Muscle layer of colon (tissue), 2 donors: ENCODE data around the gene ANKS1B.

Source experiments
- H3K27ac ChIP-seq: one replicate; pipeline ENCODE4 v1.7.0; 2013; ENCODE audit warnings: low read depth, mild to moderate bottlenecking, low read length, moderate library complexity
- H3K27me3 ChIP-seq, 2 donors: one replicate each; pipeline ENCODE4 v1.7.0; 2013; ENCODE audit warnings: low read length in 2 of 2, mild to moderate bottlenecking in 2 of 2; ENCODE audit not compliant: insufficient read depth in 2 of 2, control insufficient read depth in 1 of 2
- H3K36me3 ChIP-seq: one replicate; pipeline ENCODE4 v1.7.0; 2013; ENCODE audit warnings: mild to moderate bottlenecking, low read length; ENCODE audit not compliant: insufficient read depth
- H3K4me1 ChIP-seq: one replicate; pipeline ENCODE4 v1.7.0; 2013; ENCODE audit warnings: mild to moderate bottlenecking, low read length; ENCODE audit not compliant: insufficient read depth
- H3K4me3 ChIP-seq, 2 donors: one replicate each; pipeline ENCODE4 v1.7.0; 2013; ENCODE audit warnings: low read length in 2 of 2, low read depth in 1 of 2, mild to moderate bottlenecking in 1 of 2, moderate library complexity in 1 of 2
- H3K9ac ChIP-seq: one replicate; pipeline ENCODE4 v1.7.0; 2013; ENCODE audit warnings: low read length
- H3K9me3 ChIP-seq: one replicate; pipeline ENCODE4 v1.7.0; 2013; ENCODE audit warnings: mild to moderate bottlenecking, low read length
- donor health status: abdominal sarcoma.
- donor health status: Adenocarcinoma of cecum.

ANKS1B gene

DNA sequence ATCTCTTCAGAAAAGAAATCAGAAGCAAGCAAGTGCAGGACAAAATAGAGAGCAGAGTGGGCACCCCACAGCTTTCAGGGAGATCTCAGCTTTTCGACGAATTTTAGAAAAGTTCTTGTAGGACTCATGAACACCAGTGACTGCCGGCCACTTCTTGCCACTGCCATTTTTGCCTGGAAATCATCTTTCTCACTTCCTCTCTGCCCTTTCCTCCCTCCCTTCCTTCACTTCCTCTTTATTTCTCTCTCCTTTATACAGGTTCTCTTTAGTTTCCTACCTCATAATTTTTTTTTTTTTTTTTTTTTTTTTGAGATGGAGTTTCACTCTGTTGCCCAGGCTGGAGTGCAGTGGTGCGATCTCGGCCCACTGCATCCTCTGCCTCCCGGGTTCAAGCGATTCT is 1154.1 kb downstream of the ANKS1B start:
- Histone ChIP-seq H3K9ac (no peak overlapping the region), H3K9me3 (no peaks in the 10 kb centered on the region), H3K27me3 (no peaks in the 10 kb centered on the region), H3K27ac (no peak overlapping the region), H3K36me3 (no peaks in the 10 kb centered on the region), H3K4me1 (no peaks in the 10 kb centered on the region), H3K4me3 (no peak overlapping the region)

DNA sequence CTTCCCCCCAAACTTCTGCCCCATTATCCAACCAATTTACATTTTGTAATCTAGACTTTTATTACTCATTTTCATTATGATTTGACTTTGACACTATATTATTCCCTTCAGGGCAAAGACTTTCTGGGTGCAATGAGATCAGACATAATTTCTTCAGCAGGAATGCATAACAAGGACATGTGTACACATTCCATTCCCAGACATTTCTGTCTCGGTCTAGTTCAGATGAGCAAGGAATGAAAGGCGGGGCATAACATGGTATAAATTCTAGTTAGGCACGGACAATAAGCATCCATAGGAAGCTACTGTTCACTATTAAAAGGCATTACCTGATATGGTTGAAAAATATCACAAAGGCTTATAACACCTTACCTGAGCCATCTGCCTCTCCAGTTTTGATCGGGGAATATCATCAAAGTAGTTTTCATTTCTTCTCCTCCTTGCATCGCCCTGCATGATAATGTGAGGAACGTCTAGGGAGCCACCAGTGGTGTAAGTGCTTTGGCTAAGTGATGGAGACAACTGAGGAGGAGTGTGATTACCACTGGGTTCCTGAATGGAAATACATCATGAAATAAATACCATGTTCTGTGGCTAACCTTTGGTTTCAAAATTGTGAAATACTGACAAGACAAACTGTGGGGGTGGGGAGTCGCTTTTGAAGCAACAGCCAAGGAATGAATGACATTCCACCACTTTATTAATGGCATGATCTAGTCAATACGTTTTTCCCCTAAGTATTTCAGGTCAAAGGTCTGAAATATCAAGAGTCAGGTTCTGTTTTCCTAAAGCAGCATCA is 1155.7 kb downstream of the ANKS1B start:
- no peak overlapping the region for H3K4me3 ChIP-seq
- no peaks in the 10 kb centered on the region for H3K27me3 ChIP-seq
- no peaks in the 10 kb centered on the region for H3K36me3 ChIP-seq
- H3K9me3 ChIP-seq, result no peaks in the 10 kb centered on the region
- H3K9ac ChIP-seq, result no peak overlapping the region
- H3K4me1 ChIP-seq, result no peaks in the 10 kb centered on the region
- no peak overlapping the region for H3K27ac ChIP-seq

DNA sequence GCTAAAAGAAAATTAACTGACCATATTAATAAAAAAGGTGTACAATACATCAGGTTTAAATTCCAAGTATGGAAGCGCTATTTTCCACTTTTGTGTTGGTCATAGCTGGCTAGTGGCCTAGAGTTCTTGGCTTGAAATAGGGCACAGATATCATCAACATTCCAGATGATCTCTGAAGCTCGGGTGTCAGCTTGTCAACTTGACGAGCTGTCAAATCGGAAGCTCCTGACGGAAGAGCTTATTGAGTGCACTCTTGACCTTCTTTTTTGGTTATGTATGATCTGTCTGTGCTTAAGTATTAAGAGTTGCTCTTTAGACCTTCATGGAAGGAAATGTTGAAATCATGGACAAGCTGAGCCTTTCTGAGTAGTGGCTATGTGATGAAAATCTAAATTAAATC is 1161.7 kb downstream of the ANKS1B start:
- Histone ChIP-seq H3K4me3 (no peak overlapping the region), H3K27ac (no peak overlapping the region), H3K36me3 (no peaks in the 10 kb centered on the region), H3K9me3 (no peaks in the 10 kb centered on the region), H3K27me3 (no peaks in the 10 kb centered on the region), H3K9ac (no peak overlapping the region), H3K4me1 (no peaks in the 10 kb centered on the region)

GRCh38 chr12:98821866-98822265 is 1162.9 kb downstream of the ANKS1B start:
- Histone ChIP-seq H3K36me3 (no peaks in the 10 kb centered on the region), H3K4me1 (no peaks in the 10 kb centered on the region), H3K27ac (no peak overlapping the region)

DNA sequence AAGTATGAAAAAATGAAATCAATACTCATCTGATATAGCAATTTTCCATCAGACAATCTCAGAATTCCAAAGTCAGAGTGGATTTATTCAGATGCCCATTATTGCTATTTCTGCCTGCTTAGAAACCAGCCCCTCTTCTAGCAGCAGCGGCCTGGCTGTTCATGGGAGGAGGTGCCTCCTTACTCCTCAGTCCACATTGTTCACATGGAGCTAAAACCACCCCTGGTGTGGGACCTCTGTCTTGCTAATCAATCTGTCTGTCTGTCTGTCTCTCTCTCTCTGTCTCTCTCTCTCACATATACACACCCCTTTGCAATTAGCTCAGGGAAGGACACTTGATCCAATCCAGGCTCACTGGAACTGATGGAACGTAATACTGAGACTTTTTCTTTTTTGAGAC is 1163.5 kb downstream of the ANKS1B start:
- Histone ChIP-seq H3K27me3 (no peaks in the 10 kb centered on the region), H3K4me3 (no peak overlapping the region), H3K4me1 (no peaks in the 10 kb centered on the region), H3K9ac (no peak overlapping the region), H3K36me3 (no peaks in the 10 kb centered on the region), H3K27ac (no peak overlapping the region), H3K9me3 (no peaks in the 10 kb centered on the region)

More at GRCh38 chr12:98821866-98822265, 1162.9 kb downstream of the ANKS1B start:
- no peak overlapping the region for H3K9ac ChIP-seq
- no peaks in the 10 kb centered on the region for H3K27me3 ChIP-seq
- H3K9me3 ChIP-seq, result no peaks in the 10 kb centered on the region
- no peak overlapping the region for H3K4me3 ChIP-seq

DNA sequence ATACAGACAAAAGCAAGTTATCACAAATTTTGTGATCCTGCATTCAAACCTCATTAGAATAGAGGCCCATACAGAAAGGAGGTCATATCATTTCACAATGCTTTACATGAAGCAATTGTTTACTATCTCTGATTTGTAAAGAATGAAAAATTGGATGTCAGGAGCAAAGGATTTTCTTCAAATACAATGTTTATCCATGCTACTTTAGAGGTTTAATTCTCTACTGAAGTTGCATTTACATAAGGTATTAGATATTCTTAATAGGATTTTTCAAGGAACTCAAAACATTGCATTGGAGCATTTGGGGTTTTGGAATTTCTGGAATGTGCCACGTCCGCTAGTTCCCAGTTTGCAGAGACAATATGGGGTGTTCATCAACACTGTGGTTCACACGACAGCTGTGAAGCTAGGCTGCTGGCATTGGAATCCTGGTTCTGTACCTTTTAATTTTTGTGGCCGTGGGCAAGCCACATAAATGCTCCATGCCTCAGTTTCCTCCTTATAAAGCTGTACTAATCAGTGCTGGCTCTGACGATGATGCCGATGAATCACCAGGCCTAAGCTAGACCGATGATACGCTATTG is 1164.8 kb downstream of the ANKS1B start:
- Histone ChIP-seq H3K4me1 (no peaks in the 10 kb centered on the region), H3K27me3 (no peaks in the 10 kb centered on the region), H3K4me3 (no peak overlapping the region), H3K9ac (no peak overlapping the region), H3K27ac (no peak overlapping the region), H3K36me3 (no peaks in the 10 kb centered on the region), H3K9me3 (no peaks in the 10 kb centered on the region)

GRCh38 chr12:98819071-98819470 is 1165.7 kb downstream of the ANKS1B start:
- Histone ChIP-seq H3K27ac (no peak overlapping the region), H3K4me1 (no peaks in the 10 kb centered on the region), H3K9ac (no peak overlapping the region), H3K9me3 (no peaks in the 10 kb centered on the region), H3K36me3 (no peaks in the 10 kb centered on the region), H3K4me3 (no peak overlapping the region), H3K27me3 (no peaks in the 10 kb centered on the region)

GRCh38 chr12:98818239-98818638 is 1166.5 kb downstream of the ANKS1B start:
- no peaks in the 10 kb centered on the region for H3K36me3 ChIP-seq
- no peaks in the 10 kb centered on the region for H3K9me3 ChIP-seq
- no peak overlapping the region for H3K27ac ChIP-seq
- H3K4me3 ChIP-seq, result no peak overlapping the region
- H3K4me1 ChIP-seq, result no peaks in the 10 kb centered on the region
- H3K27me3 ChIP-seq, result no peaks in the 10 kb centered on the region
- H3K9ac ChIP-seq, result no peak overlapping the region

DNA sequence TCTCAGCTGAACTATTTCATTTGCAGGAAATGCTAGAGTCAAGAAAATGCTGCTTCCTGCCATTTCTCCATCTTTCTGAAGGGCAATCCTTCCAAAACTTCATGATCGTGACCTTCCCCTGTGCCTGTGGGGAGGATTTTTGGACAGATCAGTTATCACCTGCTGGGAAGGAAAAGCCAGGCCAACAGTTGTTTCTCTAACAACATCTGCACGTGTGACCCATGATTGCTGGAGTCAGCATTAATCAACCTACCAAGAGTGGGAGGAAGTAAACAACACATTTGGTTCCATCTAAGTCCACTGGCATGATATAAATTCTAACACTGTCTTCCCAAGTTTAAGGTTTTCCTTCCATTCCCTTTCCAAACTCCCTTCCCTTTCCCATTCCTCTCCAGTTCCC is 1167.0 kb downstream of the ANKS1B start:
- H3K27ac ChIP-seq, result no peak overlapping the region
- no peak overlapping the region for H3K4me3 ChIP-seq
- H3K27me3 ChIP-seq, result no peaks in the 10 kb centered on the region
- H3K9me3 ChIP-seq, result no peaks in the 10 kb centered on the region
- no peaks in the 10 kb centered on the region for H3K36me3 ChIP-seq
- H3K9ac ChIP-seq, result no peak overlapping the region
- H3K4me1 ChIP-seq, result no peaks in the 10 kb centered on the region

GRCh38 chr12:98816720-98817119 is 1168.0 kb downstream of the ANKS1B start:
- no peaks in the 10 kb centered on the region for H3K4me1 ChIP-seq
- H3K9ac ChIP-seq, result no peak overlapping the region
- H3K4me3 ChIP-seq, result no peak overlapping the region
- no peaks in the 10 kb centered on the region for H3K9me3 ChIP-seq
- H3K36me3 ChIP-seq, result no peaks in the 10 kb centered on the region
- H3K27ac ChIP-seq, result no peak overlapping the region
- no peaks in the 10 kb centered on the region for H3K27me3 ChIP-seq

- H3K4me1 ChIP-seq, result no peaks in the 10 kb centered on the region
- no peaks in the 10 kb centered on the region for H3K9me3 ChIP-seq
- H3K4me3 ChIP-seq, result no peak overlapping the region
- H3K27me3 ChIP-seq, result no peaks in the 10 kb centered on the region
- H3K9ac ChIP-seq, result no peak overlapping the region
- no peak overlapping the region for H3K27ac ChIP-seq
- no peaks in the 10 kb centered on the region for H3K36me3 ChIP-seq
These were observed 1170.5 kb downstream of the ANKS1B start for GRCh38 chr12:98814254-98814653.

- Histone ChIP-seq H3K27me3 (no peaks in the 10 kb centered on the region), H3K4me1 (no peaks in the 10 kb centered on the region), H3K4me3 (no peak overlapping the region), H3K36me3 (no peaks in the 10 kb centered on the region), H3K9me3 (no peaks in the 10 kb centered on the region), H3K9ac (no peak overlapping the region), H3K27ac (no peak overlapping the region)
These were observed 1172.5 kb downstream of the ANKS1B start for GRCh38 chr12:98812225-98812624.
